Astrocyte (in vitro differentiated cells and primary cell): Measurements from ENCODE around the gene CFAP99. TPM values are rescaled to one million over a fixed set of nuclear protein-coding genes. Genes with fewer than 3 reads are reported as not detected.

Experiments
- DNase-seq: peaks from one replicate; pipeline ENCODE4 v3.0.0-alpha.2; 2010; ENCODE audit warnings: low read depth
- FAIRE-seq: peaks from 2 replicates; lab custom pipeline; 2011; peaks lifted over from hg19 to GRCh38; lab: Jason Lieb, UNC
- H2AFZ ChIP-seq: 2 replicates; pipeline ENCODE4 v1.6.0; 2012; ENCODE audit warnings: low read depth, low read length, inconsistent platforms
- H3K27ac ChIP-seq: 2 replicates; pipeline ENCODE4 v1.5.1; 2011; ENCODE audit warnings: low read depth, low read length, inconsistent platforms
- H3K27me3 ChIP-seq: 2 replicates; pipeline ENCODE4 v1.6.0; 2011; ENCODE audit warnings: low read length, inconsistent platforms; ENCODE audit not compliant: insufficient read depth
- H3K36me3 ChIP-seq: 2 replicates; pipeline ENCODE4 v1.5.1; 2011; ENCODE audit warnings: low read length, inconsistent platforms; ENCODE audit not compliant: insufficient read depth
- H3K4me1 ChIP-seq: 2 replicates; pipeline ENCODE4 v1.5.1; 2011; ENCODE audit warnings: low read length, inconsistent platforms; ENCODE audit not compliant: insufficient read depth
- H3K4me2 ChIP-seq: 2 replicates; pipeline ENCODE4 v1.6.0; 2012; ENCODE audit warnings: low read length, inconsistent platforms
- H3K4me3 ChIP-seq: 2 replicates; pipeline ENCODE4 v1.5.1; 2011; ENCODE audit warnings: low read depth, mild to moderate bottlenecking, low read length, inconsistent platforms; ENCODE audit not compliant: insufficient read depth
- H3K79me2 ChIP-seq: 2 replicates; pipeline ENCODE4 v1.6.0; 2012; ENCODE audit warnings: mild to moderate bottlenecking, low read length, inconsistent platforms; ENCODE audit not compliant: insufficient read depth
- H3K9ac ChIP-seq: 2 replicates; pipeline ENCODE4 v1.6.0; 2012; ENCODE audit warnings: mild to moderate bottlenecking, low read length, inconsistent platforms
- H3K9me3 ChIP-seq: 2 replicates; pipeline ENCODE4 v1.5.1; 2012; ENCODE audit warnings: low read depth, mild to moderate bottlenecking, low read length, inconsistent platforms; ENCODE audit not compliant: insufficient read depth
- H4K20me1 ChIP-seq: 2 replicates; pipeline ENCODE4 v1.6.0; 2012; ENCODE audit warnings: low read length, inconsistent platforms; ENCODE audit not compliant: insufficient read depth
- H3K27ac Mint-ChIP-seq: one replicate; pipeline ENCODE4 v1.8.0; 2021; ENCODE audit warnings: mild to moderate bottlenecking, mixed read lengths; ENCODE audit not compliant: unreplicated experiment
- H3K27me3 Mint-ChIP-seq: one replicate; pipeline ENCODE4 v1.8.0; 2021; ENCODE audit warnings: low read depth, mixed read lengths; ENCODE audit not compliant: unreplicated experiment
- H3K36me3 Mint-ChIP-seq: one replicate; pipeline ENCODE4 v1.8.0; 2021; ENCODE audit warnings: low read depth, mixed read lengths; ENCODE audit not compliant: unreplicated experiment
- H3K4me1 Mint-ChIP-seq: one replicate; pipeline ENCODE4 v1.8.0; 2021; ENCODE audit warnings: low read depth, mixed read lengths; ENCODE audit not compliant: unreplicated experiment
- H3K4me3 Mint-ChIP-seq: one replicate; pipeline ENCODE4 v1.8.0; 2021; ENCODE audit warnings: mild to moderate bottlenecking, moderate library complexity, mixed read lengths; ENCODE audit not compliant: unreplicated experiment
- H3K9me3 Mint-ChIP-seq: one replicate; pipeline ENCODE4 v1.8.0; 2021; ENCODE audit warnings: mild to moderate bottlenecking, mixed read lengths; ENCODE audit not compliant: unreplicated experiment
- EZH2 ChIP-seq: IDR thresholded peaks from 2 replicates; pipeline ENCODE4 v1.6.1; 2012; ENCODE audit warnings: mild to moderate bottlenecking, low read length, inconsistent platforms; ENCODE audit not compliant: insufficient read depth
- total RNA-seq: library from RNA; stranded (reverse); gene quantifications from 2 replicates; pipeline ENCODE4 v1.2.1, GENCODE V29; 2021
- TF ChIP-seq, protein P1 (sequence below): IDR thresholded peaks from 2 replicates; pipeline ENCODE4 v1.5.1; 2011; ENCODE audit warnings: low read depth, mild to moderate bottlenecking, inconsistent platforms, low read length, moderate library complexity; ENCODE audit not compliant: insufficient read depth

CFAP99 gene
- total RNA-seq, 1 donor from 2014 or later, result not detected

DNA sequence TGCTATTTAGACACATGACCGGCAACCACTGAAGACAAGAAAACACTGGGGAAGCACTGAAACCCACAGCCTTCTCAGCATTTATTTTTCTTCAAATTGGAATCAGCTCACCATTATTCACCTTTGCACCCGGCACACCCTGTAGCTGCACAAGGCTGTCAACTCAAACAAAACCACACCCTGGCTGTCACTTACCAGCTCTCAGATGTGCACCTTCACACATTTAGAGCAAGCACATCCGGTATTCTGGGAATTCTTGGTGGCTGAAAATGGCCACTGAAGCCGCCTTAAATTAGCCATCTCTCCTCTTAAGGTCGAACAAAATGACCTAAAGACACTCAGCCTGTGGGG is 6.2 kb upstream of the CFAP99 start:
- peaks cover under 1% of the 10 kb centered on the region for H4K20me1 ChIP-seq
- H3K9ac ChIP-seq, result peak overlapping the region; percentile 29
- H3K27ac ChIP-seq, result peak overlapping the region; percentile 8
- TF ChIP-seq, protein P1, sequence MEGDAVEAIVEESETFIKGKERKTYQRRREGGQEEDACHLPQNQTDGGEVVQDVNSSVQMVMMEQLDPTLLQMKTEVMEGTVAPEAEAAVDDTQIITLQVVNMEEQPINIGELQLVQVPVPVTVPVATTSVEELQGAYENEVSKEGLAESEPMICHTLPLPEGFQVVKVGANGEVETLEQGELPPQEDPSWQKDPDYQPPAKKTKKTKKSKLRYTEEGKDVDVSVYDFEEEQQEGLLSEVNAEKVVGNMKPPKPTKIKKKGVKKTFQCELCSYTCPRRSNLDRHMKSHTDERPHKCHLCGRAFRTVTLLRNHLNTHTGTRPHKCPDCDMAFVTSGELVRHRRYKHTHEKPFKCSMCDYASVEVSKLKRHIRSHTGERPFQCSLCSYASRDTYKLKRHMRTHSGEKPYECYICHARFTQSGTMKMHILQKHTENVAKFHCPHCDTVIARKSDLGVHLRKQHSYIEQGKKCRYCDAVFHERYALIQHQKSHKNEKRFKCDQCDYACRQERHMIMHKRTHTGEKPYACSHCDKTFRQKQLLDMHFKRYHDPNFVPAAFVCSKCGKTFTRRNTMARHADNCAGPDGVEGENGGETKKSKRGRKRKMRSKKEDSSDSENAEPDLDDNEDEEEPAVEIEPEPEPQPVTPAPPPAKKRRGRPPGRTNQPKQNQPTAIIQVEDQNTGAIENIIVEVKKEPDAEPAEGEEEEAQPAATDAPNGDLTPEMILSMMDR, result no peak
- TF ChIP-seq EZH2, result no peak
- Mint-ChIP-seq H3K4me3 (peak overlapping the region; percentile 45), H3K9me3 (no peaks in the 10 kb centered on the region), H3K4me1 (peaks cover 12% of the 10 kb centered on the region), H3K36me3 (no peaks in the 10 kb centered on the region), H3K27ac (peak overlapping the region; percentile 70), H3K27me3 (peaks cover 62% of the 10 kb centered on the region)
- H3K4me2 ChIP-seq, result peak overlapping the region; percentile 79
- FAIRE-seq, result no peak
- H3K27me3 ChIP-seq, result peaks cover 37% of the 10 kb centered on the region
- H3K79me2 ChIP-seq, result no peaks in the 10 kb centered on the region
- no peak for DNase-seq
- H3K36me3 ChIP-seq, result no peaks in the 10 kb centered on the region
- peaks cover 26% of the 10 kb centered on the region for H3K4me1 ChIP-seq
- H2AFZ ChIP-seq, result peak overlapping the region; percentile 47
- no peaks in the 10 kb centered on the region for H3K9me3 ChIP-seq
- H3K4me3 ChIP-seq, result peak overlapping the region; percentile 36

GRCh38 chr4:2412885-2413716 is 5.7 kb upstream of the CFAP99 start:
- peak overlapping the region; percentile 36 for H3K4me3 ChIP-seq
- peaks cover 6% of the 10 kb centered on the region for H4K20me1 ChIP-seq
- no peak for TF ChIP-seq EZH2
- TF ChIP-seq, protein P1, result peak; percentile 34
- peaks cover 26% of the 10 kb centered on the region for H3K4me1 ChIP-seq
- no peaks in the 10 kb centered on the region for H3K79me2 ChIP-seq
- Mint-ChIP-seq H3K36me3 (no peaks in the 10 kb centered on the region), H3K4me1 (peaks cover 12% of the 10 kb centered on the region), H3K27me3 (peaks cover 60% of the 10 kb centered on the region), H3K4me3 (peak overlapping the region; percentile 45), H3K27ac (peak overlapping the region; percentile 70), H3K9me3 (no peaks in the 10 kb centered on the region)
- peak overlapping the region; percentile 31 for H3K9ac ChIP-seq
- peak overlapping the region; percentile 47 for H2AFZ ChIP-seq
- no peaks in the 10 kb centered on the region for H3K9me3 ChIP-seq
- peak overlapping the region; percentile 8 for H3K27ac ChIP-seq
- no peaks in the 10 kb centered on the region for H3K36me3 ChIP-seq
- peak overlapping the region; percentile 79 for H3K4me2 ChIP-seq
- FAIRE-seq (peak; percentile 77), DNase-seq (peak; percentile 89)
- peaks cover 41% of the 10 kb centered on the region for H3K27me3 ChIP-seq
